SK-N-MC (cell line): ENCODE results near the gene MYO5C.

ENCODE experiments used
- DNase-seq: peaks from one replicate; pipeline ENCODE4 v3.0.0-alpha.2; 2011; ENCODE audit warnings: low read depth, low spot score
- H3K27ac ChIP-seq: fragments of 200-600 bp; sonication (generic); 2 replicates; pipeline ENCODE4 v1.5.1; 2016; ENCODE audit warnings: mixed run types
- H3K36me3 ChIP-seq: fragments of 200-600 bp; sonication (generic); 2 replicates; pipeline ENCODE4 v1.6.1; 2017; ENCODE audit warnings: antibody characterized with exemption, low read length, mixed read lengths; ENCODE audit not compliant: insufficient read depth
- H3K4me3 ChIP-seq: fragments of 200-600 bp; sonication (generic); 2 replicates; pipeline ENCODE4 v1.5.1; 2016
- H3K9ac ChIP-seq: fragments of 200-600 bp; sonication (generic); 2 replicates; pipeline ENCODE4 v1.8.0; 2017; ENCODE audit warnings: mixed run types, mixed read lengths; ENCODE audit not compliant: insufficient read length
- H3K9me3 ChIP-seq: fragments of 200-600 bp; sonication (generic); 2 replicates; pipeline ENCODE4 v1.6.1; 2017; ENCODE audit warnings: low read depth, mild to moderate bottlenecking, antibody characterized with exemption, low read length, moderate library complexity, mixed read lengths
- EZH2 ChIP-seq: fragments of 200-600 bp; sonication (generic); IDR thresholded peaks from one replicate; pipeline ENCODE4 v1.6.1; 2017; ENCODE audit warnings: antibody characterized with exemption
- FOXP2 ChIP-seq: optimal IDR thresholded peaks from 2 replicates; pipeline ENCODE3; 2011; ENCODE audit warnings: mild to moderate bottlenecking, moderate library complexity; ENCODE audit not compliant: insufficient read depth; ENCODE audit errors: extremely low read length, control extremely low read depth
- POLR2AphosphoS5 ChIP-seq: IDR thresholded peaks from 2 replicates; pipeline ENCODE4 v1.6.1; 2012; ENCODE audit warnings: mild to moderate bottlenecking, low read depth, low read length, borderline replicate concordance

MYO5C gene

DNA sequence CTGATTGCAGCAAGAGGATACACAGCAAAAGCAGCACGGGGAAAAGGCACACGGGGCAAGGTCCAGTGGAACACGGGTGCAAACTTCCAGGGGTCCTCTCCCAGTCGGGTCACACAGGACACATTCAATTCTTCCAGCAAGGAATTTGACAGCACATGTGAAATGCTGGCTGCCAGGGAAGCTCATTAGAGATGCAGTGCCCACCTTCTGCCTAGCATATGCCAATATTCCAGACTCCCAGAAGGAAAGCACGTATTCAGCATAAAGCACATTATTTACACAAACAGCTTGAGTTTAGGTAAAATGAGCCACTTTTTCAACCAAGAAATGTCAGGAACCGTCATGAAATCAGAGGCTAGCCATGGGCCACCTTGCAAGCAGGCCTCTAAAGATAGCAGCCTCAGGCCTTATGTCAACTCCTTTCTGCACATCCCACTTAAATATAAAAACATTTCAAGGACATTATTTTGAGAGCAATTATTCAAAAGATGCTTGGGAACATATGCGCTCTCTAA lies 19.3 kb downstream of the MYO5C start:
- DNase-seq: no peak
- H3K4me3 ChIP-seq: no peak overlapping the region
- H3K9ac ChIP-seq: no peak overlapping the region
- H3K36me3 ChIP-seq: no peaks in the 10 kb centered on the region
- H3K27ac ChIP-seq: no peak overlapping the region
- no peak for TF ChIP-seq FOXP2
- no peak for TF ChIP-seq EZH2
- no peak for TF ChIP-seq POLR2AphosphoS5
- H3K9me3 ChIP-seq: no peaks in the 10 kb centered on the region

DNA sequence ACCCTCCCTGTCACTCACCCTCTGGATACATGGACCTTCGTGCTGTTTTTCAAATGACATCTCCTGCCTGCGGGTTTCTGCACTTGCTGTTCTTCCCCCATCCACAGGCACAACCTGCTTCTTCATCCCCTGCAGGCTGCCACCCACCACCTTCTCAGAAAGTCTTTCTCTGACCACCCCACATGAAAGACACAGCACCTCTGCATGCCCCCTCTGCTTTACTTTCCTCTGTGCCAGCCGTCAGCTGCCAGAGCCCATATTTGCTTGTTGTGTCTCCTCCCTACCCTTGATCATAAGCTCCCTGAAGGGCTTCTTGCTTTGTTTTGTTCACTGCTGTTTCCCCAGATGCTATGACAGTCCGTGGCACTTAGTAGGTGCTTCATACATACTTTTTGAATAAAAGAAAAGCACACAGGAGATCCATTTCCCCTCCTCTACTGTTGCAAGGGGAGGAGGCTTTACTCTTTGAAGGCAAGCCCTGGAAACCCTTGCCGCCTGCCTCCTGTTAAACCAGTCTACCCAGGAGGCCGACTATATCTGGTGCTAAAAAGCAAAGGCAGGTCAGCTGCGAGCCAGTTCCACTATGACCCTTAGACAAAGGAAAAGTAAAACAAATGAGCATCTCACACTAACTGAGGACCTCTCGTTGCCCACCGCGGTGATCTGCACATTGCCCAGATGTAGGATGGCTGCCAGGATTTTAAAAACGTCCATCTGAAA lies 31.9 kb downstream of the MYO5C start:
- no peak overlapping the region for H3K27ac ChIP-seq
- no peak for DNase-seq
- no peak overlapping the region for H3K4me3 ChIP-seq
- H3K9me3 ChIP-seq: no peaks in the 10 kb centered on the region
- H3K9ac ChIP-seq: no peak overlapping the region
- no peak for TF ChIP-seq EZH2
- TF ChIP-seq FOXP2: no peak
- TF ChIP-seq POLR2AphosphoS5: no peak
- H3K36me3 ChIP-seq: no peaks in the 10 kb centered on the region

GRCh38 chr15:52262364-52262763 lies 33.2 kb downstream of the MYO5C start:
- no peak overlapping the region for H3K9ac ChIP-seq
- no peak for DNase-seq
- H3K9me3 ChIP-seq: no peaks in the 10 kb centered on the region
- TF ChIP-seq EZH2: no peak
- TF ChIP-seq FOXP2: no peak
- TF ChIP-seq POLR2AphosphoS5: no peak
- H3K27ac ChIP-seq: no peak overlapping the region
- no peak overlapping the region for H3K4me3 ChIP-seq
- no peaks in the 10 kb centered on the region for H3K36me3 ChIP-seq

GRCh38 chr15:52261498-52262242 lies 33.9 kb downstream of the MYO5C start:
- Histone ChIP-seq H3K36me3 (no peaks in the 10 kb centered on the region), H3K9ac (no peak overlapping the region), H3K4me3 (no peak overlapping the region), H3K27ac (no peak overlapping the region), H3K9me3 (no peaks in the 10 kb centered on the region)
- DNase-seq: no peak
- TF ChIP-seq EZH2: no peak
- TF ChIP-seq POLR2AphosphoS5: no peak
- no peak for TF ChIP-seq FOXP2

- Histone ChIP-seq H3K9me3 (no peaks in the 10 kb centered on the region), H3K9ac (no peak overlapping the region), H3K27ac (no peak overlapping the region), H3K4me3 (no peak overlapping the region), H3K36me3 (no peaks in the 10 kb centered on the region)
- no peak for DNase-seq
- TF ChIP-seq EZH2 (no peak), POLR2AphosphoS5 (no peak), FOXP2 (no peak)
These were observed 34.6 kb downstream of the MYO5C start for GRCh38 chr15:52261026-52261425.

DNA sequence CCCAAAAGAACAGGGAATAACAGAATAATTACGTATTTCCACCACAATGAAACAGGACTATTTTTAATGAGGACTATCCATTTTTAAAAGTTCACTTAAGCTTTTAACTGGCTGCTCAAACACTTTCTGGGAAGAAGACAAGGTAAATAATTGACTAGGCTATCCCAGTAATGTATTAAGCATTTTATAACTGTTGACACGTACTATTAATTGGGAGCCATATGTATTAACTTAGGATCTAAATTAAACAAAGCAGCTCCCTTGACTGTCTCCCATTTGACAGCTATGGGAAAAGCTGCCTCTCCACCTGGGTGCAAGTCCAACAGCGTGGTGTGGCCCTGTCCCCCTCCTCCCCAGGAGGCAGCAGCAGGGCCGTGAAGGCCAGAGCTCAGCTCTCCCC lies 36.1 kb downstream of the MYO5C start:
- no peak for DNase-seq
- H3K27ac ChIP-seq: no peak overlapping the region
- H3K9ac ChIP-seq: no peak overlapping the region
- no peaks in the 10 kb centered on the region for H3K36me3 ChIP-seq
- TF ChIP-seq POLR2AphosphoS5 (no peak), EZH2 (no peak), FOXP2 (no peak)
- H3K4me3 ChIP-seq: no peak overlapping the region
- H3K9me3 ChIP-seq: no peaks in the 10 kb centered on the region

DNA sequence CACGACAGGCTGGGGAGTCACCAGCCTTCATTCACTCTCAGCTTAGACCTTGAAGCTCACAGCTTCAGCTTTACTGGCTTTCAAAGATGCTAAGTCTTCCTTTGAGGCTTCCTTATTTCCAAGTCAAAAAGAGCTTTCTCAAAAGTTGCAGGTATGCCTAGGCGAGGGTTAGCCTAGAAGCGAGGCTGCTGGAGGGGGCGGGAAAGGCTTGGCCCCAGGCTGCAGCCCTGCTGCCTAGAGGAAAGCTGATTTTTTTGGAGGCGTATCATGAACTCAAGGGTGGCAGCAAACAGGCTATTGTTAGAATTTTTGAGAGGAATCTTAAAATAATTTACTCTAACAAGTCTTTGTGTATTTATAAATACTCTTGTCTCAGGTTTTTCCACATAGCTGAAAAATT lies 37.1 kb downstream of the MYO5C start:
- H3K4me3 ChIP-seq: no peak overlapping the region
- TF ChIP-seq FOXP2 (no peak), EZH2 (no peak), POLR2AphosphoS5 (no peak)
- H3K9ac ChIP-seq: no peak overlapping the region
- no peaks in the 10 kb centered on the region for H3K36me3 ChIP-seq
- H3K9me3 ChIP-seq: no peaks in the 10 kb centered on the region
- H3K27ac ChIP-seq: no peak overlapping the region
- no peak for DNase-seq

GRCh38 chr15:52257734-52258062 lies 37.9 kb downstream of the MYO5C start:
- DNase-seq: no peak
- no peak overlapping the region for H3K9ac ChIP-seq

More at GRCh38 chr15:52257734-52258062, 37.9 kb downstream of the MYO5C start:
- Histone ChIP-seq H3K27ac (no peak overlapping the region), H3K9me3 (no peaks in the 10 kb centered on the region), H3K36me3 (no peaks in the 10 kb centered on the region), H3K4me3 (no peak overlapping the region)
- no peak for TF ChIP-seq POLR2AphosphoS5
- TF ChIP-seq EZH2: no peak
- no peak for TF ChIP-seq FOXP2
